Activated T-helper 1 cell treated with Interleukin-2 at 50 U/mL for 16 hours (primary cell): ENCODE data around the gene IBA57.

Experiments
- DNase-seq: peaks from one replicate; pipeline ENCODE4 v3.0.0-alpha.2; 2020; ENCODE audit warnings: low read depth

IBA57 gene

DNA sequence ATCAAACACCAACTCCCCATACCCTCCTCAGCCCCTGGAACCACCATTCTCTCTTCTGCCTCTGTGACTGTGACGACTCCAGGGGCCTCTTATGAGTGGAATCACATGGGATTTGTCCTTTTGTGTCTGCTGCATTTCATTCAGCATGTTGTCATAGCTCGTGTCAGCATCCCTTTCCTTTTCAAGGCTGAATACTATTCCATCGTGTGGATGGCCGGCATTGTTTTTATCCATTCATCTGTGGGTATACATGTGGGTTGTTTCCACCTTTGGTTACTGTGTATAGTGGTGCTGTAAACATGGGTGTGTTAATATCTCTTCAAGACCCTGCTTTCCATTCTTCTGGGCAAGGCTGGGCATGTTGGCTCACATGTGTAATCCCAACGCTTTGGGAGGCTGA is 25.2 kb downstream of the IBA57 start:
- no peak for DNase-seq

DNA sequence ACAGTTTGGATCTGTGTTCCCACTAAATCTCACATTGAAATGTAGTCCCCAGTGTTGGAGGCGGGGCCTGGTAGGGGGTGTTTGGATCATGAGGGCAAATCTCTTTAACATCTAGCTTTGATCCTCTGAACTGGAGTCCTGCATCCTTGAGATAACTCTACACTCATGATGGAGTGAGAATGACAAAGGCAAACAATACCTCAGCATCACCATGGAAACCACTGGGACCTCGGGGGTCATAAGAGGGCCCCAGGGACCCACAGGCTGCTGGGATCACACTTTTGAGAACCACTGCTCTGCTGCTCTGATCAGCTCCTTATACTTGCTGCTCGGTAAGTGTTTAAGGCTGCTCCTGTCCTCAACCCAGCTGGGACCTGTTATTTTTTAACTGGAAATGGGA is 28.8 kb downstream of the IBA57 start:
- no peak for DNase-seq

DNA sequence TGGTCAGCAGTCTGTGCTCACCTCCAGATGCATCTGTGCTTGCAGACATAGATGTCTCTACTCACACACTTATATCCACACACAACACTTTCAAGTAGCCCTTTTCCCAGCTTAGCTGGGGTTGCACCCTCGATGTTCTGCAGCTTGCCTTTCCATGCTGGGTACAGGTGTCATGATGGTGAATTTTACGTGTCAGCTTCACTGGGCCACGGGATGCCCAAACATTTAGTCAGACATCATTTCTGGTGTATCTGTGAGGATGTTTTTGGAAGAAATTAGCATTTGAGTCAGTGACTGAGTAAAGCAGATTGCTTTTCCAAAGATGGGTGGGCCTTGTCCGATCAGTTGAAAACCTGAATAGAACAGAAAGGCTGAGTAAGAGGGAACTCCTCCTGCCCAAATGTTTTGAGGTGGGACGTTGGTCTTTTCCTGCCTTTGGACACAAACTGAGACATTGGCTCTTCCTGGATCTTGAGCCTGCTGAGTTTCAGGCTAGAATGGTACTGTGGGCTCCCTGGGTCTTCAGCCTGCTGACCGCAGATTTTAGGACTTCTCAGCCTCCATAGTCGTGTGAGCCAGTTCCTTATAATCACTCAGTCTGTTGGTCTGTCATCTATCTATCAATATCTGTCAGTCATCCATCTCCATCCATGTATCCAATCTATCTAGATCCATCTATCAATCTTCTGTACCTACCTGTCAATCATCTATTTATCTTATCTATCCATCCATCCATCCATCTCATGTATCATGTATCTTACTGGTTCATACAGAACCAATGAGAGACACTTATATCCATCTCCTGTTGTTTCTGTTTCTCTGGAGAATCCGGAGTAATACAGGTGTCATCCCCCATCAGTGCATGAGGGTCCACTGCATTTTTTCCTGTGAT is 29.6 kb downstream of the IBA57 start:
- no peak for DNase-seq

DNA sequence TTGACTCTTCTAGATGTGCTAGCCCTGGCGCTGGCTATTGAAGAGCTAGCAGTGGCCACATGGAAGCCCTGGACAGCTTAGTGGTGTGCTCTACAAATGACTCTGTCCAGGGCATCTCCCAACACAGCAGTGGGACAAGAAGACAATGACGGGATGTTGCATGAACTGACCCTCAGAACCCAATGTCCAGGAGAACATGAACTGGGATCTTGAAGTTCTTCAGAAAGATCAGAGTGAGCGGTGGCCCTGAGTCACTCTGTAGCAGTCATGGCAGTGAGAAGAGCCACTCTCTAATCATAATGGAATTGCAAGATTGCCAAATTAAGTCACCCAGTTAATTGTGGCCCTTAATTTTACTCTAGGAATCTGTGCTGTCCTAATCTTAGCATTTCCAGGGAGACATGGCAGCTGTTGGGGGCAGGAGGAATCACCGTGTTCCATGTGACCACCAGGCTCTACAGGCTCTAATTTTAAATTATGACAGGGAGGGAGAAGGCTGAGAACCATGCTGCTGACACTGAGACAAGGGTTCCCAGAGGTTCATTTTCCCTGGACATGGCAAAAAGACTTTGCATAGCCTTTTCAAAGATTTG is 32.0 kb downstream of the IBA57 start:
- DNase-seq: no peak

DNA sequence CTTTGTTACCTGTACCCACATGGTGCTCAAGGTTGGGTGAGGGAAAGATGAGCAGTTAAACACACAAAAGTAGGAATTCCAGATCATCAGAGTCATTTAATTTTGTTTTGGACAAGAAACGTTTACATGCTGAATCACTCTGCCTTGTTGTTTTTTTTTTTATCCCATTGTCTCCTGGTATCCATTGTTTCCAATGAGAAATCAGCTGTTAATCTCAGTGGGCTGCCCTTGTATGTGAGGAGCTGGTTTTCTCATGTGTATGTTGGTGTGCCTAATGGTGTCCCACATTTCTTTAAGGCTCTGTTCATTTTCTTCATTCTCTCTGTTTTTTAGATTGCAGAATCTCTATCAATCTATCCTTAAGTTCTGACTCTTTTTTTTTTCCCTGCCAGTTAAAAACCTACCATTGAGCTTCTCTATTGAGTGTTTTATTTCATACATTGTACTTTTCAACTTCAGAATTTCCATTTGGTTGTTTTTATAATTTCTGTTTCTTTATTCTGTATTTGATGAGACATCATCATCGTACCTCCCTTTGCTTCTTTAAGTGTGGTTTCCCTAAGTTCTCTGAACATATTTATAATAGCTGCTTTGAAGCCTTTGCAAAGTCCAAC is 33.5 kb downstream of the IBA57 start:
- no peak for DNase-seq

DNA sequence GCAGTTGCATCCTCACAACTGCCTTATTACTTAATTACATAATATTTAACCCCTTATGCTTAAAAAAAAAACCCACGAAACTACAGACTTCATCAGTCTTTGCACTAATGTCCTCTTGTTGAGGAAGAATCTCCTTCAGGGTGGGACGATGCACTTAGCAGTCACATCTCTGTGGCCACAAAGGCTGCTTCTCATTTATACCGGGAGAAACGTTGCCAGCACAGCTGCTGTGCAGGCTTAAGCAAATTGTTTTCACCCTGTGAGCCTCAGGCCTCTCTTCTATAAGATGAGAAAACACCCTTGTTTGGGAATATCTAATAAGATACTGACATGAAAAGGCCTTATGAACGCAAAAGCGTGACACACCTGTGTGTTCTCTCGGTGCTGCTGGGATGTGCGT is 39.4 kb downstream of the IBA57 start:
- DNase-seq: no peak

DNA sequence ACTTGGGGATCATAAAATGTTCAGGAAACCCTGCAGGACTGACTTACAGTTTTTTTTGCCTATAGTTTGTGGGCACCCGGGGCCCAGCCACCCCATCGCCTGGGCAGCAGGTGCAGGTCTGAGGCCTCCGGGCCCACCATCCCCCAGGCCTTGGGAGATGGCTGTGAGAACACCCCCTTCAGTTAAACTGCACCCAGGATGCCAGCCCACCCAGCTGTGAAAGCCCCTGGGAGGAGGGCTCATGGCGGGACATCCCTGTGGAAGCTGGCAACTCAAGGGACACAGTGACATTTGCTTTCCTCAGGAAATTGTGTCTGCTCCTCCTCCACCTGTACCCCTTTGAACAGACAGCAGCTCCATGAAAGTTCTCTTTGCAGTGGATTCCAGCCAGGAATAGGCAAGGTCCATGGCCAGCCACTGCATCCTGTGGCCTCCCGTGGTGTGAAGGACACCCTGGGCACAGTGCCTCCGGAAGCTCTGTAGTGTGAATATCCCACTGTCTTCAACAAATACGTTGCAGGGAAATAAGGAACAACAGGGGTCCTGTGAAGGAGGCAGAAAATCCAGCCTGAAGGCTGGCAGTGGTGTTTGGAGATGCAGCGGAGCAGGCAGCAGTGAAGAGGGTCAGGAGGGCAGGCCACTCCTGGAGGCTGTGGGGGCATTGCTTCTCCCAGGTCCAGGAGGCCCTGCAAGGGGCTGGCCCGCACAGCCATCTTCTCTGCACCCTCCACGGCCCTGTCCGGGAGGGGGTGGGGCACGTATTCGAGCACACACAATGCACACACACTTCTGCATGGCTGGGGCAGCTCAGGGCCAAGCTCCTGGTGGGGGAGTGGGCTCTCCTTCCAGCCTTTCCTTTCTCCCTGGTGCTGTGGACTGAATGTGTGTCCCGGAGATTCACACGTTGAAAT is 40.2 kb downstream of the IBA57 start:
- DNase-seq: no peak

DNA sequence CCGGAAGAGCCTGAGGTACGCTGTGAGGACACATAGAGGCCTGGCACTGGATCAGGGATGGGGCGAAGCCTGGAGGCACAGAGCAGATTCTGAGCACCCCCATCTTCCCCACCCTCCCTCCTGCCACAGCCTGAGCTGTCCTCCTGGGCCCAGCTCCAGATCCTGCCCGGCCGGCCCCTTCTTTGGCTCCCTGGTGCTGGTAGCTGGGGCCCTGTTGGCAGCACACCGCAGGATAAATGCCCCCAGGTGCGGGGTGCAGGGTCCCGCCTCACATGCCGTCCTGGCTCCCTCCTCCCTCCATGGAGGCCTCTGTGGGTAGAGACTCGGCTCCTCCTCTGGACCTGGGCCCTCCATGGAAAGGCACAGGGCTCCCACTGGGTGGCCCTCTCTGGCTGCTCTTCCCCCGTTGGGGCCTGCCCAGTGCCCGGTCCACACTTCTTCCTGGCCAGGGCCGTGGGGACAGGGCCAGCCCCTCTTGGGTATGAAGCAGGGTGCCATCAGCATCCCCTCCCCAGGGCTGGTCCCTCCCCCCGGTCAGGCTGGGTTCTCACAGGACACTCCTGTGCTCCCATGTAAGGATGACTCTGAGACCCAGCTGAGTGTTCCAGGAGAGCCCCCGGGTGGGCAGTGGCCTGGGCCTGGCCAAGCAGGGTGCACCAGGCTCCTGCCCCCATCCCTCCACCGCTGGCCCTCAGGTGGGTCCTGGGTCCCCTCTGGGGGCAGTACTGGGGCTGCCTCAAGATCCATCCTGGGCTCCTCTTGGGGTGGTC is 41.2 kb downstream of the IBA57 start:
- DNase-seq: no peak

DNA sequence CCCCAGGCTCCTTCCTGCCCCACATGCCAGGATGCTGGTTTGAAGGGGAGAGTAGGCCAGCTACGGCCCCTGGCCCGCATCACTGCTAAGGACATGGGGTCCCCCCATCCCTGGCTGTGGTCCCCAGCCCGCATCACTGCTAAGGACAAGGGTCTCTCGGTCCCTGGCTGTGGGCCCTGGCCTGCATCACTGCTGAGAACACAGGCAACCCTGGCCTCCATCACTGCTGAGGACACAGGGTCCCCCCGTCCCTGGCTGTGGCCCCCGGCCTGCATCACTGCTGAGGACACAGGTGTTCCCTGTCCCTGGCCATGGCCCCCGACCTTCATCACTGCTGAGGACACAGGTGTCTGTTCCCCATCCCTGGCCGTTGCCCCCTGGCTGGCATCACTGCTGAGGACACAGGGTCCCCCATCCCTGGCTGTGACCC is 41.8 kb downstream of the IBA57 start:
- DNase-seq: no peak

DNA sequence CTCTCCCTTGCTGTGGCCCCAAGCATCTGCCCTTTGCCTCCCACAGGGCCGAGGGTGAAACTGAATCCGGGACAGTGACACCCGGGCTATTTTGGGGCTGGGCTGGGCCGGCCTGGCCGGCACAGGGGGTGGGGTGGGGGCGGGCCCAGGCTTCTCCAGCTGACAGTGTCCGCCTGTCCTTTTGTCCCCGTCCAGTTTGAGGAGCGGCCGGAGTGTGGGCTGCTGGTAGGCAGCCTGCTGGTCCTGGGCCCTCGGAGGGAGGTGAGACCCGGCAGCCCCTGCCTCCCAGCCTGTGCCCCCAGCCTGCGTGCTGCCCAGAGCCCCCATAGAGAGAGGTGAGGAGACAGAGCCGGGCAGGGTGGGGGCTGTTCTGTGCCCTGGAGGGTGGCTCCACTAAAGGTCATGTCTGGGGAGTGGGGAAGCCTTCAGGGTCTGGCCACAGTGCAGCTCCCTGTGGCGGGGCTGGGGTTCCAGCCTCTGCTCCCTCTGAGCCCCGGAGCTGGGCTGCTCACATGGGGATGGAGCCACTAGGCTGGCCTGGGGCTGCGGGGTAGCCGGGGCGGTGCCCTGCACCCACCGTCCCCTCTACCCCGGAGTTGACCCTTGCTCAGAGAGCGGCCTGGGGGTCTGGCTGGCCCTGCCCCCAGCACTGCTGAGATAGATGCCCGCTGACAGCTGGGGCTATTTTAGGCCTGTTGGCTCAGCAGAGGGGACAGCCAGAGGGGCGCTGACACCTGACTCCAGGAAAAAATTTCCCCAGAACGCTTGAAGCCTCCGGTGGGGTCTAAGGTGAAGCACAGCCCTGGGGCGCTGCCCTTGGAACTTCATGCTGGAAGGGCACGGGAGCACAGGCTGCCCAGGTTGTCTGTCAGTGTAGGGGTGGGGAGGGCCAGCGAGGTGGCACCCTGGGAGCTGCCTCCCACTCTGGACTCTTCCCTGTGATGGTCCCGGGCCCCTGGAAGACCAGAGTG is 42.5 kb downstream of the IBA57 start, which contains the start of gene OBSCN:
Gene OBSCN (plus strand): TSS at position 194 of the 971 bp plus-strand sequence. CDS start 3,740 bp downstream, outside the sequence.
- DNase-seq: no peak

DNA sequence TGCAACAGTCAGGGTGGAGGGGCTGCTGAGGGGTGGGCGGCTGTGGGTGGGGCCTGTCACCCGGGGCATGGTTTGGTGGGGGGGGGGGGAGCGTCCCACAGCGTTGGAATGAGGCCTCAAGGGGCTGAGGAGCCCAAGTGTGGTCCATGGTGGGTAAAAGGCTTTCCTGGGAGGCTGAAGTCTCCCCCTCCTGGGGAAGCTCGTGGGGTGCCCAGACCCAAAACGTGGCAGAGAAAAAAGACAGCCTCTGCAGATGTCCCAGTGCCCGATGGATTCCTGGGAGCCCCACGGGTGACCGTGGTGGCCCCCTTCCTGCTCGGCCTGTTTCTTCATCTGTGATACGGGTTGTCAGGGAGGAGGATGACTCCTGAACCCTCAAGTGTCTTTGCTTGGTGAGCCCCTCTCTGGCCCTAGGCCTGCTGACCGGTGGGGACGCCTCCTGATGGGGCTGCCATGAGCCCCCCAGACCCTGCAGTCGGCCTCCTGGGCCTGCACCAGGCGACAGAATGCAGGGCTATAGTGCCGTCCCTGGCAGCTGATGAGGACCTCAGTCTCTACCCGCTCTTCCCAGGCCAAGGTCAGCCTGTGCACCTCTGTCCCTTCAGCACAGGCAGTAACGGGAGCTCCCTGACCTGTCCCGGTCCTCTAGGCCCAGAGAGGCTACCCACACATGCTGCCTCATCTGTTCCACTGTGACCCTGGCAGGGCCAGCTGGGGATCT is 43.4 kb downstream of the IBA57 start:
- DNase-seq: no peak

DNA sequence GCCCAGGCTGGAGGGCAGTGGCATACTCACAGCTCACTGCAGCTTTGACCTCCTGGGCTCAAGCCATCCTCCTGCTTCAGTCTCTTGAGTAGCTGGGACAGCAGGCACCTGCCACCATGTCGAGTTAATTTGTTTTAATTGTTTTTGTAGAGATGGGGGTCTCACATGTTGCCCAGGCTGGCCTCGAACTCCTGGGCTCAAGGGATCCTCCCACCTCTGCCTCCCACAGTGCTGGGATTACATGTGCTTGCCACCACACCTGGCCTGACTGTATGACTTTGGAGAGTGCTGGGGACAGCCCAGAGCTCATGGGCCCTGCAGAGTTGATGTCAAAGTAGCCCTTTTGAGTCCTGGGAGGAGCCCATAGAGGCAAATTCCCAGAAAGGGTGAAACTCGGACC is 44.1 kb downstream of the IBA57 start:
- no peak for DNase-seq

DNA sequence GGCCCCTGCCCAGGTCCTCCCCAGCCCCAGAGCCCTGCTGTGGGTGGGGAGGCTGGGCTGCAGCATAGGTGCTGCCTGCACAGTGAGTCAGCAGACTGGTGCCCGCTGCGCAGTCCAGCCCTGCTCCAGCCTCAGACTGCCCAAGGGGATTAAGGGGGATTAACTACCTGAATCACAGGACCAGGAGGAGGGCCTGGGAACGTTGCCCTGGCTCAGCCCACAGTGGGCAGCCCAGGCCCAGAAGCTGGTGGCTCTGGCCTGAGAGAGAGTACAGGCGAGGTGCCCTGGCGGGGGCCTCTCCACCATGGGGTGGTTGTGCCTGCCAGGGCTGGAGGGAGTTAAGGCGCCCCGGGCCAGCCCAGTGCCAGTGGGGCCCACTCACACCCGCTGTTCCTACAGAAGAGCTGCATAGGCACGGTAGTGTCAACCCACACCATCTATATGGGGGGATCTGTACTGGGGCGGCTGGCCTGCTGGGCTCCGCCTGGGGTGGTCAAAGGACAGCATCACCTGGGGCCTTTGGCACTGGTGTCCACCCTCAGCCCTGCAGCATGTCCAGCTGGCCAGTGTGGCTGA is 44.6 kb downstream of the IBA57 start:
- no peak for DNase-seq

DNA sequence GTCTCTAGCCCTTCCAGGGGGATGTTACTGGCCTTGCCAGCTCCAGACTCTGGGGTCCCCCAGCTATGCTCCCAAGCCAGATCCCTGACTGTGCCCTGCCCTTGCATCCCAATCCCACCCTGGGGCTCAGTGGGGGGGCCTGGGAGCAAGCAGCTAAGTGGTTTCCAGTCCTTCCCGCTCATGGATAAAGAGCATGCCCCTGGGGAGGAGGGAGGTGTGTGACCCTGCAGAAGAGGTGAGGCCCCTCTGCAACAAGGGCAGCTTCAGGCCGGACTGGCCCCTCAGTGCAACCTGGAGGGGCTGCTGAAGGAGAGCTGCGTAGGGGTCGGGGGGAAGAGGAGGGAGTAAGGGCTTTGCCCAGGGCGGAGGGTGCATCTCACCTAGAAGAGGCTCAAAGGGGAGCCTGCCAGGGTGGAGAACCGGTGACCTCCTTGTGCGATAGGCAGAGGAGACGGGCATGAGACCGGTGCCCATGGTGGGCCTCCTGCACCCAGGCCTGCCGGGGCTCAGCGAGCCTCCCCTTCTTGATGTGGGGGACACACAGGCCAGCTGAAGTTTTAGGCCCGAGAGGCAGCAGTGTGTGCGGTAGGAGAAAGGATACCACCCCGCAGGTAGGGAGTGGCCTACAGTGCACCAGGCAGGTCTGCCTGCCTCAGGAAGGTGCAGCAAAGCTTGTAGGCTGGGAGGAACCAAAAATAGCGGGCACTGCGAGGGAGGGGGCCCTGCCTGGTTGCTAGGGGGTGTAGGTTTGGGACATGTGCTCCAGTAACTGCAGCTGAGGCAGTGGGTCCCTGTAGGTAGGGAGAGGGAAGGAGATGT is 45.3 kb downstream of the IBA57 start:
- DNase-seq: no peak

DNA sequence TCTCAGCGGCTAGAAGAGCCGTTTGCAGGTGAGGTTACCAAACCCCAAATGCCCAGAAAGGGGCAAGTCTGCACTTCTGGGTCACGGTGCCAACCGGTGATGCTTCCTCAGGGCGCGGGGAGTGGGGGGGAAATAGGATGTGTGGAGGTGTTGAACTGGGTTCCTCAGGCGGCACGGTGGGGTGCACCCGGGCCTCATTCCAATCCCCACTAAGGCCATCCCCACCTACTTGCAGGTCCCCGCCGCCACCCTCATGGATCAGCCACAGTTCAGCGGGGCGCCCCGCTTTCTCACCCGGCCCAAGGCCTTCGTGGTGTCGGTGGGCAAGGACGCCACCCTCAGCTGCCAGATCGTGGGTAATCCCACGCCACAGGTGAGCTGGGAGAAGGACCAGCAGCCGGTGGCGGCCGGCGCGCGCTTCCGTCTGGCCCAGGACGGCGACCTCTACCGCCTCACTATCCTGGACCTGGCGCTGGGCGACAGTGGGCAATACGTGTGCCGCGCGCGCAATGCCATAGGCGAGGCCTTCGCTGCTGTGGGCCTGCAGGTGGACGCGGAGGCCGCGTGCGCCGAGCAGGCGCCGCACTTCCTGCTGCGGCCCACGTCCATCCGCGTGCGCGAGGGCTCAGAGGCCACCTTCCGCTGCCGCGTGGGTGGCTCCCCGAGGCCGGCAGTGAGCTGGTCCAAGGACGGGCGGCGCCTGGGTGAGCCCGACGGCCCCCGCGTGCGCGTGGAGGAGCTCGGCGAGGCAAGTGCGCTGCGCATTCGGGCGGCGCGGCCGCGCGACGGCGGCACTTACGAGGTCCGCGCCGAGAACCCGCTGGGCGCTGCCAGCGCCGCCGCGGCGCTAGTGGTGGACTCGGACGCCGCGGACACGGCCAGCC is 46.2 kb downstream of the IBA57 start:
- no peak for DNase-seq

DNA sequence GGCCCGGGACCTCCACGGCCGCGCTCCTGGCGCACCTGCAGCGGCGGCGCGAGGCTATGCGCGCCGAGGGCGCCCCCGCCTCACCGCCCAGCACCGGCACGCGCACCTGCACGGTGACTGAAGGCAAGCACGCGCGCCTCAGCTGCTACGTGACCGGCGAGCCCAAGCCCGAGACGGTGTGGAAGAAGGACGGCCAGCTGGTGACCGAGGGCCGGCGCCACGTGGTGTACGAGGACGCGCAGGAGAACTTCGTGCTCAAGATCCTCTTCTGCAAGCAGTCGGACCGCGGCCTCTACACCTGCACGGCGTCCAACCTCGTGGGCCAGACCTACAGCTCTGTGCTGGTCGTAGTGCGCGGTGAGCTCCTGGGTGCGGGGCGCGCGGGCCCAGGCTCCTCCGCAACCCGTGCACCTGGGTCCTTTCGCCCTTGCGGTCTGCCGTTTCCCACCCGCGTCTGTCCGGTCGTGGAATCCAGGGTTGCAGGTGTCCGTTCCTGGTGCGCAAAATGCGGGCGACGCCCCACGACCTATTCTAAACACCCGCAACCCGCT is 46.9 kb downstream of the IBA57 start:
- no peak for DNase-seq
